Thyroid gland (tissue), 4 donors: ENCODE data around the gene RAB40B.

Experiments used
- CTCF ChIP-seq, 6 experiments: fragments of 200-600 bp in 3 of 6; fragments of 450-650 bp in 3 of 6; sonication (generic) in 3 of 6; IDR thresholded peaks; one replicate each; pipeline ENCODE4 v1.5.1; 2016 to 2019; ENCODE audit warnings: antibody characterized with exemption in 6 of 6, mild to moderate bottlenecking in 2 of 6, inconsistent platforms in 1 of 6, moderate library complexity in 1 of 6
- POLR2A ChIP-seq, 2 donors: fragments of 450-650 bp; IDR thresholded peaks; one replicate each; pipeline ENCODE4 v1.6.1; 2017; ENCODE audit warnings: antibody characterized with exemption in 2 of 2, mild to moderate bottlenecking in 2 of 2, moderate library complexity in 1 of 2

DNA sequence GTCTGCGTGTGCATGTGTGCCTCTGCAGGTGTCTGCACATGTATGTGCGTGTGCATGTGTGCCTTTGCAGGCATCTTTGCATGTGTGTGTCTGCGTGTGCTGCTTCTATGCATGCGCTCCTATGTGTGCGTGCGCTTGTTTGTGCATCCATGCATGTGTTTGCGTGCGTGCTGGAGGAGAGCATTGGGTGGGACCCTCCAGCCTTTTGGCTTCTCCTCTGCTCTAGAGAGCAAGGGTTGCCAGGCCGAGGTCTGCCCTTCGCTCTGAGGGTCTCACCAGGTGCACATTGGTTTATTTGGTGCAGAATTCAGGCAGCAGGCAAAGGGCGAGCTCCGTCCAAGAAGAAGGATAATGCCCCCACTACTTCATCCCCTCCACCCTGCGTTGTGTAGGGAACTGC lies 1.1 kb upstream of the RAB40B start:
- TF ChIP-seq CTCF (IDR thresholded peaks at IDR 0.05) (no peak), POLR2A (IDR thresholded peaks at IDR 0.05) (no peak)
